M059J (cell line): Measurements from ENCODE around the gene HABP4. TPM values are rescaled to one million over a fixed set of nuclear protein-coding genes. Genes with fewer than 3 reads are reported as not detected.

Experiments used
- DNase-seq: peaks from one replicate; pipeline ENCODE4 v3.0.0-alpha.2; 2012; ENCODE audit warnings: low read depth
- total RNA-seq: library from RNA; depleted of rRNA; stranded (reverse); fragments of >200 nt; shearing (Covaris generic); gene quantifications from 2 replicates; pipeline ENCODE4 v1.2.3, GENCODE V29; 2014

HABP4 gene
- total RNA-seq, 1 experiment from 2014 or later: 13.6 TPM

DNA sequence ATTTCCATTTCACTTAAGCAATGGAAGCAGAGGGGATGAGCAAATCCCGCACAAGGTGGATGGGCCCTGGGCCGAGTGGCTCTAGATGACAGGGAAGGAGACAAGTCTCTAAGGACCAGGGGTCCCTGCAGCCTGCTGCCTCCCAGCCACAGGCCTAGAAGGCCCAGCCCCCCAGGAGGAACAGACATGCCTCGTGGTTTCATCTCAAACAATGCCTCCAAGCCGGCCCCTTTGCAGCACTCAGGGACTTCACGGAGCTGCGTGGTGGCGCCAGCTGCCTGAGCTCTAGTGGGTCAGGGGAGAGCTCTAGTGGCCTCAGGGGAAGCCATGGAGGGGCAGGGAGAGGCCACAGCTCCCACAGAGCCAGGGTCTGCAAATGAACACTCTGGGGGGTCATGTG, 48.8 kb downstream of the HABP4 start:
- no peak for DNase-seq

DNA sequence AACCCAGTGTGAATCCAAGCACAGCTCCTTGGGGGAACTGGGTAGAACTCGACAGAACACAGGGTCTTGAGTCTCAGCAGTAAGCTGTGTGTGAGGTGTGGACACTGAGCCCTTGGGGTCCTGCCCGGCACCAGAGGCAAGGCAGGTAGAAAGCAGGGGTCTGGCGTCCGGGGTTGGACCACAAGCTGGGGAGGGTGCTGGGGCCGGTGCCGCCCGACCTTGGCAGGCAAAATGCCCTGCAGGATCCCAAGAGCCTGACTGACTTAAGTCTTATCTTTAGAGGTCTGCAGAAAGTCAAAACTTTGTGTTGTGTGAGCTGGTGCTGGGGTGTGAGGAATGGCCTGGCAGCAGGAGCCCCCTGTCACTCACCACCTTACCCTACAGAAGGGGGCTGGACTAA, 49.3 kb downstream of the HABP4 start:
- DNase-seq: no peak

GRCh38 chr9:96500696-96501632, 51.0 kb downstream of the HABP4 start:
- DNase-seq: peak; percentile 64

- DNase-seq: no peak
Observed at GRCh38 chr9:96501633-96502538, 51.9 kb downstream of the HABP4 start.

- DNase-seq: peak; percentile 21
Observed at GRCh38 chr9:96502539-96503373, 52.8 kb downstream of the HABP4 start.

DNA sequence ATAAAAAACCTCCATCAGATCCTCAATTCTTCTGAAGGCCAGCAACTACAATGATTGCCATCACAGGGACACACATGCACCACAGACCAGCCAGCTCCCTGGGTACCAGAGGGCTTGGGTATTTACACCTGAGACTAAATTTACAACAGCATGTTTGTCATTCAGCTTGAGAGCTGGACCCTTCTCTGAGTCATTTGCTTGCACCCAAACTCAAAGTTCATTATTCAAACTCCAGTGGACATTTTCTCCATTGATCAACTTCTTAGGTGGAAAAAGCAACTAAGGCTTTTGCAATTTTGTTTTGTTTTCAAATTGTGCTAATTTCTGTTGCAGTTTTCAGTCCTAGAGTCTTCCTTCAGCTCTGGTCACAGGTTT, 53.4 kb downstream of the HABP4 start:
- peak; percentile 17 for DNase-seq

DNA sequence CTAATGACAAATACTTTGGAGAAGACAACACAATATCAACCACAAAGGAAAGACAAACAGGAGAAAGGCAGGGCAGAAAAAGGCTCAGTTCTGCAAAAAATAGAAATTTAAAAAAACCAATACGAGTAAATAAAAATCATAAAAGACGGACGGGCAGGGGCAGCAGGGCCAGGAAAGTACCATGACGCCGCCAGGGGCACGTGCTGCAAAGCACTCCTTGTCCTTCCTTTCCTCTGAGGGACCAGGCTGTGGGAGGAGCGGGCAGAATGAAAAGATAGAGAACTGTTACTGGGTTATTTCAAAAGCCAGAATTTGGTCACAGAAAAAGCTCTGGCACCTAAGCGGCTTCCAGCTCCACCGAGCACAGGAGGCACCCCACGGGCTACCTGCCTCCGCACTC, 53.9 kb downstream of the HABP4 start:
- no peak for DNase-seq

GRCh38 chr9:96505316-96505991, 55.5 kb downstream of the HABP4 start:
- DNase-seq: peak; percentile 16

GRCh38 chr9:96508227-96508940, 58.4 kb downstream of the HABP4 start:
- no peak for DNase-seq

GRCh38 chr9:96509026-96509425, 59.1 kb downstream of the HABP4 start:
- DNase-seq: no peak

DNA sequence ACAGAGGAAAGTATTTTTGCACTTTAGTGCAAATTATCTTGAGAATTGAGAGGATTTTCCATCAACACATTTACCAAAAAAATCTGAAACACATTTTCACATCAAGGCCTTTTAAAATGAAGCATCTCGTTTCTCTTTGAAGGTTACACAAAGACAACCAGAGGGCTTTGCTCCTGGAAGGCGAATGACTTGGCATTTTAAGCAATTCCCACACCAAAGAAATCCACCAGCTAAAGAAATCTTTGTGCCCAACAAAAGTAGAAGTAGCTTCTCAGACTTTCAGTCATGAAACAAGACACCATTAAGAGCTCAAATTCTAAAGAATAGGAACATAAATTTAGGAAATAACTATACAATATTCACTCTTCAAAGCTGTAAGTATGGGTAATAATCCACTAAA, 59.9 kb downstream of the HABP4 start:
- no peak for DNase-seq

- no peak for DNase-seq
Observed at GRCh38 chr9:96510258-96510657, 60.3 kb downstream of the HABP4 start.

DNA sequence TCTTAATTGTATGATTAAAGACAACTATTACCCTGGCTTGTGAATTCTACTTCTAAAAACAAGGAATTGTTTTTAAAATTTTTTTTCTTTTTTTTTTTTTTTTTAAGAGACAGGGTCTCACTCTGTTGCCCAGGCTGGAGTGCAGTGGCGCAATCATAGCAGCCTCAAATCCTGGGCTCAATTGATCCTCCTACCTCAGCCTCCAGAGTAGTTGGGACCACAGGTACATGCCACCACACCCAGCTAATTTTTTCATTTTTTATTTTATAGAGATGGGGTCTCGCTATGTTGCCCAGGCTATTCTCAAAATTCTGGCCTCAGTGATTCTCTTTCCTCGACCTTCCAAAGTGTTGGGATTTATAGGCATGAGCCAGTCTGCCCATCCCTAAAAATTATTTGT, 62.3 kb downstream of the HABP4 start:
- no peak for DNase-seq

- no peak for DNase-seq
Observed at GRCh38 chr9:96513622-96514021, 63.7 kb downstream of the HABP4 start.

DNA sequence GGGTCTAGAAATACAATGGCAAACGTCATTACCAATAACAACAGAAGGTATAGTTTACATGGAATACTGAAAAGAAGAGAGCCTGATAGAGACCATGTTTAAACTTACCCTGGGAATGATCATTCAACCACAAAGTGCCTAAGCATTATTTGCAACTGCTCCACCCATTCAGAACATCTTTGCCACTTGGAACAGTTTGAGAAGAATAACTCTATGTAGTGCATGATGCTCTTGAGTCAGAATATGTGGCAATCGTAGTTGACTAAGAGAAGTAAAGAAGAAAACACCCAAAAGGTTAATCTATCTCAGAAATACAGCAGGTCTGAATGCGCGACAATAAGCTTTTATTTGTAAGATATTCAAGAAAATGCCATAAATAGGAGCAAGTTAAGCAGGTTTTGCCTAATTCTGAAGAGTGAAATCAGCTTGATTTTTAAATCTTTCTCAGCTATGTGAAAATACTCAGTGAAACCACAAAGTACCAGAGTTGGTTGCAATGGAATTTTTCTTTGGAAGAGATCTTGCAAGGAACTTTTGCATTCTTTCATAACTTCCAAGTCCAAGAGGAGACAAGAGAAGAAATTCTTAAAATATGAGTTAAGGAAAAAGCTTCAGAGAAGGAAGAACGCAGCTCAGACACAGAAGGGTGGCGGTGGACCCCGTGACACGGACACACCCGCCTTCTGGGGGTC, 64.3 kb downstream of the HABP4 start:
- no peak for DNase-seq

- DNase-seq: no peak
Observed at GRCh38 chr9:96514800-96515158, 64.8 kb downstream of the HABP4 start.

DNA sequence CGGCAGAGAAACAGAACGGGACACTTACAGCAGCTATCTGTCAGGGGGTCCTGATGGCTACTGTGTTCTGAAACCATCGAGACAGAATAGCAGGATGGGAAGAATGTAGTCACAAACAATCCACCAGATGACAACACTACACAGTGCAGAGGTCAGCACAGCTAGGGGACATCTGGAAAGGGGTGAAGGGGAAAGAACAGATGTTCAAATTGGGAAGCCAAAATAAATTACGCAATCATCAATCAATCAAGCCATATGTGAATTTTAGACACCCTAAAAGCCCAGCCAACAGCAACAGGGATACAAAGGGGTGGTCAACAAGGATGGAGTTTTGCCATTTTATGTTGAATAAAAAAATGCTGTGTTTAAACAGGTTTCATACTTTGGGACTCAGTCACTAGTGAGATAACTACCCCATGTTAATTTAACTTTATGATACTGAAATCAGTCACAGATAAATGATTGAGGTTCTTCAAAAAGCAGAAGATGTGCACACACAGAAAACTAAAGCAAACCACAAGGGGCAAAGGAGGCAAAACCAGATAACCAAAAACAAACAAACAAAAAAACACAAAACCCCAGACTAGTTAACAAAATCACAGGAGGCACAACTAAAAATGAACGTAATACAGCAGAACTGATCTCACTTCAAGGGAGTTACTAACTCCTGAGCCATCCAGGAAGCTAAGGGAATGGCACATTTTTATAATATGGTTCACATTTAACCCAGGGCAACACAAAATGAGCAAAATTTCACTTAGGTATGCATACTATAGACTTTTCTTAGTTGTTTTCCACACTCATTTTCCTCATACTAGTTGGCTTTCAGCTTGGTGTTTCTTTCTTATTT, 65.9 kb downstream of the HABP4 start:
- DNase-seq: no peak

DNA sequence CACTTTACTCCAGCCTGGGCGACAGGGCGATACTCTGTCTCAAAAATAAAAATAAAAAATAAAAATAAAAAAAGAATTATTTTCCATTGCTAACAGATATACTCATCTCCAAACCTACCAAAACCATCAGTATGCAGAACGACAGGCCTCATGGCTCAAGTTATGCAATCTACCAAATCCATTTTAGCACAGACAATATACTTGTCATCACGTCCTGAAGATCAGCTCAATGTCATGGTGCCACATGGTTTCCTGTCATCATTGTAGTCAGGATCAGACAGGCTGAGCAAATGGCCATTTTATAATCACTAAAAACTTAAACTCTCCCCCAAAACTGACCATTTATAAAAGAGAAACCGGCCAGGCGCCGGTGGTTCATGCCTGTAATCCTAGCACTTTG, 69.1 kb downstream of the HABP4 start:
- DNase-seq: no peak

DNA sequence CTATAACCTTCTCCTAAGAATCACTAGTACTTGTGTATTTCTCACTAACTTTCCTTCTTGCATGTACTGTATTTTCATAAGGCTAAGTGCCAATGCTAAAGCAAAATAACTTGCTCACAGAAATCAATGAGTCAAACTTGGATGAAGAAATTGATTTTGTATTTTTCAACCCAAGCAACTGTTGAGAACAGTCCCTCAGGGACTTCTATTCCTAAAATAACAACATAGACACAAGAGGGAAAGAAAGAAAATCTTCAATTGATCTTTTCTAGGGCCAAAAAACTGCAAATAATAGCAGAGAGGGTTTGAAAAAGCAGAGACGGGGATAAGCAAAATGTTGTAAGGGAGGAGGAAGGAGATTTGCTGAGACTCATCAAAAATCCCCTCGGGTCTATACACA, 69.8 kb downstream of the HABP4 start:
- DNase-seq: no peak
